LHCN-M2 (cell line): ENCODE measurements around the gene FOXP1. TPM values are rescaled to one million over a fixed set of nuclear protein-coding genes. Genes with fewer than 3 reads are reported as not detected.
"Not testable (repeated sequence)": the region's sequence is repeated elsewhere in the genome, so short reads cannot be mapped to it uniquely, and the experiment has no call there.

Source experiments
- DNase-seq: peaks from one replicate; pipeline ENCODE4 v3.0.0-alpha.2; 2012; ENCODE audit warnings: low read depth
- total RNA-seq: library from RNA; depleted of rRNA; stranded (reverse); fragments of >200 nt; gene quantifications from 2 replicates; pipeline ENCODE4 v1.2.3, GENCODE V29; 2014

FOXP1 gene
- total RNA-seq, 1 experiment from 2014 or later, result 18.2 TPM

DNA sequence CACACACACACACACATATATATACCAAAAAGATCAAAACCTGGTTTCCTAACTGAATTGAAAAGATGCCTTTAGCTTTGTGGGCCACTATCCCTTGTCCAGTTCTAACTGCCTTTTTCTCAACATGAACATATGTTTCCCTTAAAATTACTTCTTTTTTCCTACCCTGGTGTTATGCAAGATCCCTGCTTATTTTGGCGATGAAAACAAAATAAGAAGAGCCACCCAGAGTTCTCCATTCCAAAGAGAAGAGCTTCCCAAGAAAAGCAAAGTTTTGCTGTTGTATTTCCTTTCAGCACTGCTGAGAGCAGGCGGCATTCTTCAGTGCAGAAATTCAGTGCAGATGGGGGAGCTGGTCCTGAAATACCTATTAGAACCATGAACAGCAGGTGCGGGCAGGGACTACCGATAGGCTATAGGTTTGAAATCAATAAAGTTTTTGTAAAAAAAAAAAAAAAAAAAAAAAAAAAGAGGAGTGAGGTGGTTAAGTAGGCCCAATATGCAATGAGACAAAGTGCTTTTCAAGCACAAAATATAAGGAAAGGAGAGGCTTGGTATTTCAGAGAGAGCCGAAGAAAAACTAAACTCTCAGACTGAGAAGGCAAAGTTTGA, 238.0 kb downstream of the FOXP1 start:
- no peak for DNase-seq

DNA sequence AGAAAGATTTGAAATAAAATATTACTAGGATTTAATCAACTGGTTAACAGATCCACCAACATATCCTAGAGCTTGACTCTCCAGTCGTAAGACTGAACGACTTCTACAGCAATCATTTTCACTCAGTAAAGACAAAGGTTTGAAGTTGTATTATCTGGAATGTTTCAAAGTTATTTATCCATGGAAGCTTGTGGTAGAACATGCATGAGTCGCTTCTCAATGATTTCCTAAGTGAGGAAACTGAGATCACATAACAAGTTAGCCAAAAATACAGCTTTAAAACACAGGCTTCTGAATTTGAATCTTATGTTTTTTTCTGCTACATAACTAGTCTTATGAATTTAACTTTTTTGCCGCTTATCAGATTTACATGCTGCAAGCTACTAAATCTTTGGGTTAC, 241.8 kb downstream of the FOXP1 start:
- peak; percentile 80 for DNase-seq

DNA sequence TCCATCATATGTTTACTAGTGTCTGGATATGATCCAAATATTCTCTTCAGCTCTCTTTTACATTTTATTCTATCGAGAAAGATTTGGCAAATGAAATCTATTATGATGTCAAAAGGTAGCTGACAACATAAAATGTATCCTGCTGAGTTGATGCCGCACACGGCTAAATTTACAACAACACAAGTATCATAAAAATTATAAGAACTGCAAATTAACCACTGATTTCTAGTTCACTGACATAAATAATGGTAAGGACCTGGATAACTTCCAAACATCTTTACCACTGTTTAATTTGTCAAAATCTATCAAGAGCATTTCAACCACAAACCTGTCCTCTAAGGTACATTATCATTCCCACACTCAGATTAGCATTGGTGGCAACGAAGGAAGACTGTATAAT, 244.5 kb downstream of the FOXP1 start:
- no peak for DNase-seq

DNA sequence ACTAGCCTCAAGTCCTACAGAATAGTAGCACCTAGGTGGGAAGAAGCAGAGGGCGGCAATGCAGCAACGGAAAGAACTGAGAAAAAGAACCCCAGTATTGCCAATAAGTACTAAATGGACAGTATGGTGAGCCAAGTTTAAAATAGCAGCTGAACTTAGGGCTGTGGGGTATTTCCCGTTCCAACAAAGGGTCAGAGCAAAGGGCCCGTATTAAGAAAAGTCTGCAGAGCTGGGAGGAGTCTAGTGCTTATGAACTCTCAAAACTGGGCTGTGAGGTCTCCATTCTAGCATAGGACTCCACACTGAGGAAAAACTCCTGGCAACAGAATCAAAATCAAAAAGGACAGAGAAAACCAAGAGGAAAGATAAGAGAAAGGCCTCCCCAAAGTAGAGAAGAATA, 250.7 kb downstream of the FOXP1 start:
- DNase-seq, result no peak

DNA sequence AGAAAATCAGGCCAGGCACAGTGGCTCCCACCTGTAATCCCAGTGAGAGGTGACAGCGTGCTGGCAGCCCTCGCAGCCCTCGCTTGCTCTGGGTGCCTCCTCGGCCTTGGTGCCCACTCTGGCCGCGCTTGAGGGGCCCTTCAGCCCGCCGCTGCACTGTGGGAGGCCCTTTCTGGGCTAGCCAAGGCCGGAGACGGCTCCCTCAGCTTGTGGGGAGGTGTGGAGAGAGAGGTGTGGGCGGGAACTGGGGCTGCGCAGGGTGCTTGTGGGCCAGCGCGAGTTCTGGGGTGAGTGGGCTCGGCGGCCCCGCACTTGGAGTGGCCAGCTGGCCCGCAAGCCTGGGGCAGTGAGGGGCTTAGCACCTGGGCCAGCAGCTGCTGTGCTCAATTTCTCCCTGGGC, 252.6 kb downstream of the FOXP1 start:
- DNase-seq, result no peak

DNA sequence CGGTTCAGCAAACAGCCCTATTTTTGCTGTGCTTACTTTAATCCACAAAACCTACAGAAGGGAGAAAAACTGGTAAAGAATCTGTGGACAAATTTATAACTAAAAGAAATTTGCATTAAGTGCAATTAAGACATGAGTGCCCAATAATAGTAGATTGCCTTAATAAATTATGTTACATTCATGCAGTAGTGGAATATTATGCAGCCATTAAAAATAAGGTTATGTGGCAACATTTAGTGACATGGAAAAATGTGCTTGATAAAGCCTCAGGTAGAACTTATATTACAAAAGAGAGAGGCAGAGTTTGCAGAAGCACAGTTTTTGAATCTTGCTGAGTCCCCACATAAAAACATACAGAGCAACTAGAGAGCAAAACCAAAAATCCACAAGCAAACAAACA, 253.0 kb downstream of the FOXP1 start:
- no peak for DNase-seq

DNA sequence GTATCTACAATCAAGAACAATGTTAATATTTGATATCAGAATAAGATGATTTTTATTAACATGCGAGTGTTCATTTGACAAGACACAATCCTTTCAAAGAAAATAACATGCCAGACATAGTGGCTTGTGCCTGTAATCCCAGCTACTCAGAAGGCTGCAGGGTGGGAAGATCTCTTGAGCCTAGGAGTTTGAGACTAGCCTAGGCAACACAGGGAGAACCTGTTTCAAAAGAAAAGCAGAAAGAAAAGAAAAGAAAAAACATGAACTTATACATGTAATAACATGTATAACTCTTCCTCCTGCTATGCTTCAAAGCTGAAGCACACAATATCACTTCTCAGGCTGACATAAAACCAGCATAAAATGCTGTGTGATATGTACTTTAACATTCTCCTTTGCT, 253.7 kb downstream of the FOXP1 start:
- DNase-seq, result no peak

DNA sequence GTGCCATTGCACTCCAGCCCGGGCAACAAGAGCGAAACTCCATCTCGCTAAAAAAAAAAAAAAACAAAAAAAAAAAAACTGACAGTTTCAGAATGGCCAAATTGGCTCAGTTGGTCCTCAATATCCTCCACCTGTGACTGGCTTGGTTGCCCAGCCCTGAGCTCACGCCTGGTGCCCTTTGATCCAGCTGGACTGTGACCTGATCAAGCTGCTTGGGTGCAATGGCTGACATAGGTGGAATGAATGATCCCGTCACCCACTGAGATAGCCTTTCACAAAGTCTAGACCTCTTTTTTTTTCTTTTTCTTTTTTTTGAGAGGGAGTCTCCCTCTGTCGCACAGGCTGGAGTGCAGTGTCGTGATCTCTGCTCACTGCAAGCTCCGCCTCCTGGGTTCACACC, 254.6 kb downstream of the FOXP1 start:
- DNase-seq, result no peak

DNA sequence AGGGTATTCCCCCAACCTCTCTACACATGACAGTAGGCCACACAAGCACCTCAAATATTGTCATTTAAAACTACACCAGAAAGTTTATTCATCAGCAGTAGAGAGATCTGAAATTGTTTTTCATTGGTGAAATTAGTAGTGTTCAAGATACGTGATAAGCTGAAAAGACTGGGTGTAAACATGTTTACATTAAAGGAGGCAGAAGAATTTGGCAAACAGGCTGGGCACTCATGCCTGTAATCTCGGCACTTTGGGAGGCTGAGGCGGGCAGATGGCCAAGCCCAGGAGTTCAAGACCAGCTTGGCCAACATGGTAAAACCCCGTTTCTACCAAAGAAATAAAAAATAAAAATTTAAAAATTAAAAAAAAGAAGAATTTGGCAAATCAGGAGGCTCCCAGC, 255.6 kb downstream of the FOXP1 start:
- no peak for DNase-seq

DNA sequence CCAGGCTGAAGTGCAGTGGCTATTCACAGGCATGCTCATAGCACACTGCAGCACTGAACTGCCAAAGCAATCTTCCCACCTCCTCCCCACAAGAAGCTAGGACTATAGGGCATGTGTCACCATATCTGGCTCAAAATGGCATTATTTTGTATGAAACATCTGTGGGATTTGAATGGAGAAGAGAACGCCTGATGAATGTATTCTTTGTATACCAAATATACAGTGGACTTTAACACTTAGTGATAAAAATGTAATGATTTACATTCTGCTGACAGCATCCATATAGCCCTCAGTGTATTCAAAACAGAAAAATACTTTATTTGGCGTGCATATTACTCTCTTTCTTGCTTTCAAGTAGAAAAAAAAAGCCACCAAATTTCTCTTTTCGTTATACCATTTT, 257.8 kb downstream of the FOXP1 start:
- DNase-seq, result no peak

DNA sequence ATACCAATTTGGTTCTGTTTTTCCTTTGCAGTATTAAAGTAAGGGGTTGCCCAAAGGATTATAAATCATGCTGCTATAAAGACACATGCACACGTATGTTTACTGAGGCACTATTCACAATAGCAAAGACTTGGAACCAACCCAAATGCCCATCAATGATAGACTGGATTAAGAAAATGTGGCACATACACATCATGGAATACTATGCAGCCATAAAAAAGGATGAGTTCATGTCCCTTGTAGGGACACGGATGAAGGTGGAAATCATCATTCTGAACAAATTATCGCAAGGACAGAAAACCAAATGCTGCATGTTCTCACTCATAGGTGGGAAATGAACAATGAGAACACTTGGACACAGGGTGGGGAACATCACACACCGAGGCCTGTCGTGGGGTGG, 259.3 kb downstream of the FOXP1 start:
- DNase-seq, result not testable (repeated sequence)

DNA sequence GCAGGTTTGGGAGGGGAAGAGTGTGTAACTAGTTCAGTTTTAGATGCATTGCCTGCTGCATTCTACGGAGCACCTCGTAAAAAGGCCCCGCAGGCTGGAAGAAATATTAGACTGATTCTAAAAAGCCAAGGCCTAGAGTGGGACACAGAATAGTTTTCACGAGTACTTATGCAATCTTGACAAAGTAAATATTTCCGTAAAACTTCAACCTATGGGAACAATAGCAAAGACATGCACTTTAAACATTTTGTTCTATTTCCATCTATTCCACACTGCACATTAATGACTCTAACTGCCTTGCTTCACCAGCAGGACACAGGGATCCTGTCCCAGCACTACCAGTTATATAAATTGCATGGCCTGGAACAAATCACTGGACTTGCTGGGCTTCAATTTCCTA, 260.0 kb downstream of the FOXP1 start:
- no peak for DNase-seq

DNA sequence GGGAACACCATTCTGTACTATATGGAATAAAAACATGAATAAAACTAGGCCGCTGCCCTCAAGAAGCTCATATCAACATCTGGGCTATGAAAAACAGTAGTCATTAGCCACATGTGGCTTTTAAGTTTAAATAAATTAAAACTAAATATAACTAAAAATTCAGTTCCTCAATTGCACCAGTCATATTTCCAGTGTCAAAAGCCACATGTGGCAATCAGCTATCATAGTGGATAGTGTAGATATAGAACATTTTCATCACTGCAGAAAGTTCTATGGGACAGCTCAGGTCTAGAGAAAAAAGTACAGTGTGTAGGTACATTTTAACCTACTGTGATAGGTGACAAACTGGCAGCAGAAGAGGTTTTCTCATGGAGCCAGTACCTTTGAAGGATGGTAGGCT, 261.4 kb downstream of the FOXP1 start:
- no peak for DNase-seq

DNA sequence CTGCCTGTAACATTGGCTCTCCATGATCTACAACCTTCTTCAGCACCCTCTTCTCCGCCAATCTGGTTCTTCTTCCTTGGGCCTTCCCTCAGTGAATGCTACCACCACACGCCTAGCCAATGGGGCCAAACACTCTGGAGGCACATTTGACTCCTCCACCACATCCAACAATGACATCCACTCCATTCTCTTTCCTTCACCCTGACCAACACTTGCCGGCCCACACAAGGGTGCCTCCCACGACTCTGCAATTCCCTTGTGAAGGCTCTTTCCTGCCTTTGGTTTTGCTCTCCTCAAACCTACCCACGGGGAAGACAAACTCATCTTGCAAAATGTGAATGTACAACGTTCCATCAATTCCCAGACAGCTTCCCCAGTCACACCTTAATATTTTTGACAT, 263.8 kb downstream of the FOXP1 start:
- no peak for DNase-seq

DNA sequence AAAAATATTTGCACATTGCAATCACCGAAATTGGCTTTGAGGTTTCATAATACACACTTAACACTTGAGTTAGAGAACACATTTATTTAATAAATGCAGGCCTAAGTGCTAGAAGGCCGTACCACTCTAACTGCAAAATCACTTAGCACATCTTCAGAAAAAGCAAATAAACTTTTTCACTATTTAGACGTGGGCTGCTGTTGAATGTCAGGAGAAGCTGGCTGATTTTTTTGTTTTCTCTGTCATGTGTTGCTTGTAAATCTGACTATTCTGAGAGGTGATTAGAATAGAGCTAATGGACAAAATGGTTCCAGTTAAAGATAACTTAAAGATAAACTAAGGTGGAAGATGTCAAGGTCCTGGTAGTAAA, 265.1 kb downstream of the FOXP1 start:
- no peak for DNase-seq

DNA sequence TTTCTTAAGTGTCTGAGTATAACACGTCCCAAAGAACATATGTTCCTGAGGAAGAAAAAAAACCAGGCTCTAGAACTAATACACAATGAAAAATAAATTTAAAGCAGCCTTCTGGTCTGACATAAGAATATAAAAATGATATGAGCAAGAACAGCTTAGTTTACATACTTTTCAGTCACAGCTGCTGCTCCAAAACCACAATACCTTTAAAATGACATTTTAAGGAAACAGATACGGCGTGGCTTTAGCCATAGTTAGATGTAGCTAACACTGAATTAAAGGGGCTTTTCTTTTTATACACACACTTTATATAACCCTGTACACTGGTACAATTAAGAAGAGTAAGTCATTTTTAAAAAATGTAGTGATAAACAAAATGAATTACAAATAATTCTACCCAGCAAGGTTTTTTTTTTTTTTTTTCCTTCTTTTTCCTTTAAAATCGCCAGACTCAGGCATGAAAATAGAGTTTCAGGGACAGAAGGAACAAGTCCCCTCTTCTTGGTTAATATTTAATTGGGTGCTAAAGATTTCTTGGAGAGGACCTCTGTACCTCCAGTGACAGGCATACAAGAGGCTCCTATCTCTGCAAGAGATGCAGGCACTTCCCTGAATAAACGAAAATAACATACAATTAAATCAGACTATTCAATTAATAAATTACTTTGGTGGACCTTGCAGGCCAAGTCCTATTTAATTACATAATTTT, 265.6 kb downstream of the FOXP1 start:
- peak; percentile 70 for DNase-seq

DNA sequence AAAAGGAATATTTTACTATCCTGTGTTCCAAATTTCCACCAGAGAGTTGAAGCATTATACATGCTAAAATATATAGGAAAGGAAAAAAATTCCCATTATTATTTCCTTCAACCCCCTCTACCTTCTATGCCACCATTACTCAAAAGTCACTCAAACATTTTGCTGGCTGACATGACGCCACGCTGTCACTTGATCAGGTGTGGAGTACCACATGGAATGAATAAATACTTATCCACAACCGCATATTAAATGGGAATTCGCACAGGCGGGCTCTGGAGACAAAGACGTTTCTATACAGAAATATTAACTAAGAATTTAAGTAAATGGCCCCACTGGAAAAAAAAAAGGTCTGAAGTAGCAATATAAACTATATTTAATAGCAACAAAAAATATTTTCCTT, 266.4 kb downstream of the FOXP1 start:
- DNase-seq, result no peak

DNA sequence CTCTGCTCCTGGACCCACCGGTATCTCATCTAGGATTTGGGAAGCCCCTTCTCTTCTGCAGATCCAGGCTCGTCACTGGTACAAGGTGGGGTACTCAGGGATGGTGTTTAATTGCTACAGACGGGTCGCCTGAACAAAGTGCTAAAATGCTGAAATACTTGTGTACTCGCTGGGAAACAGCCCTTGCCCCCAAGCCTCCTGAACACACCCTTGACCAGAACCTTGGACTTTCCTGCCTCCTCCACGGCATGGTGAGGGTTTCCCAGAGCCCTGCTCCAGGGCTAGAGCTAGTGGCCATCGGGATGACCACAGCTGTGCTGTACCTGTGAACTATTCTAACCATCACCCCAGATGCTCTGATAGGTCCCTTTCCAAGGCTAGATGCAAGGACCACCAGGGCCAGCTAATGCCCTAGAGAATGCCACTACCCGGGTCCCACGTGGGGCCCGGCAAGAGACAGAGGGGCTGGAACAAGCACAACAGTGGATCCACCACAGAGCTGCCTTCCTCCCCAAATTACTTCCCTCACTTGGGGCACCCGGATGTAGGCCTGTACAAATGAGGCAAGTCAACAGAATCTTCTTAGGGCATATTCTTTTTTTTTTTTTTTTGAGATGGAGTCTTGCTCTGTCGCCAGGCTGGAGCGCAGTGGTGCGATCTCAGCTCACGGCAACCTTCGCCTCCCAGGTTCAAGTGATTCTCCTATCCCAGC, 267.3 kb downstream of the FOXP1 start:
- DNase-seq, result no peak

DNA sequence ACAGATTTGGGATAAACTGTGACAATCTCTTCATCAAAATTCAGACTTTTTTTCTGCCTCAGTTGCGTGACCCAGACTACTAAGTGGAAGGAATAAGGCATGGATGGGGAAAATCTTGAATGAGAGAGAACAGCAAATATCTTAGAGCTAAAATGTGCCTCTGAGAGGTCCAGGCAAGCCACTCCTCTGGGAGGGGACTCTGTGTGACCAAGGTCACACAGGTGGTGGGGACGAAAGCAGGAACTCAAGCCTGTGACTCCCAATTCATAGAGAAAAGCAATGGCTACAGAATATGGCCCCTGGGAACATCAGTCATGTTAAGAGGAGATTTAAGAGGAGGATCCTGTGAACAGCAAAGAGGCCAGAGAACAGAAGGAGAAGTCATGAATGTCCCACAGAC, 268.1 kb downstream of the FOXP1 start:
- no peak for DNase-seq

DNA sequence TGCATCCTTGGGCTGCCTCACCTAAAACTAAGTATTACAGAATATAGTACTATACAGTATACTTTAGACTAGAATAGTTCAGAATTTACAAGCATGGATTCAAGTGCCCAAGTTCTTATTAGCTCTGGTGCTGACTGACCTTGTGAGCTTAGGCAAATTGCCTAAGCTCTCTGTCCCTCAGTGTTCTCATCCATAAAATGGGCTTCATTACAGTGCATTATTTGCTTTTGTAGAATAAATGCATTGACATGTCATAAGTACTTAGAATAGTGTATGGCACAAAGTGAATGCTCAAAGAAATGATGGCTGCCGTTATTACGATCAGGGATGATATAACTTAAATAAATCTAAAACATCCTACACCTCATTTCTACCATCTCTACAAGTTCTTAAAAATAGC, 269.7 kb downstream of the FOXP1 start:
- no peak for DNase-seq

DNA sequence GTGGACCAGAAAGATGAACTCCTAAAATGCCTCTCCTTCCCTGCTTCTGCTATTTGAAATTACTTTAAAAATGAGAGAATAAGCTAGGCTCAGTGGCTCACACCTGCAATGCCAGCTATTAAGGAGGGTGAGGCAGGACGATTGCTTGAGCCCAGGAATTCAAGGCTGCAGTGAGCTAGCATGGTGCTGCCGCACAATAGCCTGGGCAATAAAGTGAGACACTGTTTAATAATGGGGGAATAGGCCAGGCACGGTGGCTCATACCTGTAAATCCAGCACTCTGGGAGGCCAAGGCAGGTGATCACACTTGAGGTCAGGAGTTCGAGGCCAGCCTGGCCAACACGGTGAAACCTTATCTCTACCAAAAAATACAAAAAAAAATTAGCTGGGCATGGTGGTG, 271.1 kb downstream of the FOXP1 start:
- no peak for DNase-seq

DNA sequence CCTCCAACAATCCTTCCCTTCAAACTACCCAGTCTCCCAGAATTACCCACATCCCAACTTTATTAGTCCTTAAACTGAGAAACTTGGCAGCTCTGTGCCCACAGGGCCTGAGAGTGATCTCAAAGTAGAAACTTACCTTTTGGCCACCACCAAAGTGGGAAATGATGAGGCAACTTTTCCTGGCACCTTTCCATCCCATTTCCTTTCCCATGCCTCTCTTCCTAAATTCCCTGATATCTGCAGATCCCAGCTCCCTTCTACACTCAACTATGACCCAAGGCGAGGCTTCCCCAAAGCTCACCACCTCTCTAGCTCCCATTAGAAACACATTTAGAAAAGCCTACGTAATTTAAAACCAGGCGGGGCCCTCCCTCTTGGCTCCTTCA, 271.9 kb downstream of the FOXP1 start:
- DNase-seq, result no peak

DNA sequence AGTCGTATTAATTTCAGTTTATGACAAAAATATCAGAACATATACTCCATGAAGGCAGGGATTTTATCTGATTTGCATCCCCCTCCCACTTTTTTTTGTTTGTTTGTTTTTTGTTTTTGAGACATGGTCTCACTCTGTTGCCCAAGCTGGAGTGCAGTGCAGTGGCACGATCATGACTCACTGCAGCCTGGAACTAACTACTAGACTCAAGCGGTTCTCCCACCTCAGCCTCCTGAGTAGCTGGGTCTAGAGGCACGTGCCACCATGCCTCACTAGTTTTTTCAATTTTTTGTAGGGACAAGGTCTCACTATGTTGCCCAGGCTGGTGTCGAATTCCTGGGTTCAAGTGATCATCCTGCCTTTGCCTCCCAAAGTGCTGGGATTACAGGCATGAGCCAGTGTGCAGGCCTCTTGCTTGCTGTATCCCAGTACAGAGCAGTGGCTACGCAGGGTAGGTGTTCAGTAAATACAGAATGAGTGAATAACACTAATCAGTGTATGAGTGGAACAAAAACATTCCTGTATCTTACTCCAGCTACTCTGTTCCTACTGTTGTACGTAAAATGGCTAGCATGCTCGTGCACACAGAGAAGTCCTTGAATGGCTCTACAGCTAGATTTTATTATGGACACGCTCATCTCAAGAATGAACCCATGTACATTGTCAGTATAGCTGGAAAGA, 272.4 kb downstream of the FOXP1 start:
- DNase-seq, result peak; percentile 23
